Measurements from ENCODE around the gene SRSF12. TPM values are rescaled to one million over a fixed set of nuclear protein-coding genes. Genes with fewer than 3 reads are reported as not detected.
A peak's percentile ranks its signal among the peaks of the same experiment; 100 is the strongest.

The SRSF12 gene
- total RNA-seq, 3 donors from 2014 or later = 0.98 to 1.8 TPM; not detected in 1

GRCh38 chr6:89154131-89154530 lies 36.3 kb upstream of the SRSF12 start:
- Histone ChIP-seq H3K4me1 (no peaks in the 10 kb centered on the region), H3K27me3 (no peaks in the 10 kb centered on the region), H3K4me3 (no peak overlapping the region), H3K27ac (no peak overlapping the region), H3K9me3 (no peaks in the 10 kb centered on the region), H3K36me3 (no peaks in the 10 kb centered on the region)
- TF ChIP-seq POLR2AphosphoS5 (IDR thresholded peaks at IDR 0.05) (no peak), POLR2A (IDR thresholded peaks at IDR 0.05) (no peak), CTCF (IDR thresholded peaks at IDR 0.05) (no peak)
- no peak for DNase-seq (ENCODE audit: low spot score in 2 of 2)
- intact Hi-C loops (cut with DNase I; ENCODE audit: low total_unique reads) = no loop called here

DNA sequence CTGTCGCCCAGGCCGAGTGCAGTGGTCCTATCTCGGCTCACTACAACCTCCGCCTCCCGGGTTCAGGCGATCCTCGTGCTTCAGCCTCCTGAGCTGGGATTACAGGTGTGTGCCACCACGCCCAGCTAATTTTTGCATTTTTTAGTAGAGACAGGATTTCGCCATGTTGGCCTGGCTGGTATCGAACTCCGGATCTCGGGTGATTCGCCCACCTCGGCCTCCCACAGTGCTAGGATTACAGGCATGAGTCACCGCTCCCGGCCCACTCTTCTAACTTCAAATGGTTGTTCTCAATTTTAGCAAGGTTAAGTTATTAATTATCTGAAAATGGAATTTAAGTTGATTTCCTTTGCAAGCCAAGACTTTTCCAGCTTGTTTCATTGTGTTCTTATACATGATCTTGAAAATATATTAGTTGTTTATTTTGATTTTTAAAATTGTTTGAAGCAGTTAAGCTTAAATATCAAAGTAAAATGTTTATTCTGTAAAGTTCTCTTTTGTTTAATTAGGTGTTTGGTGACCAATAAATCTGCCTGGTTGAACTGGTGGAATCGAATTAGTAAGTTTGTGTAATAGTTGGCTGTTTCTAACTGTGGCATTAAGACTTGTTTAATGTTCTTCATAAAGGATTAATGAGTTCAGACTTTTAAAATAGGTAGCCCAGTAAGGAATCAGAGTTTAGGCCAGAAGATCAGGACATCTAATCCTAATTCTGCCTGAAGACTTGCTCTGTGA lies 30.3 kb upstream of the SRSF12 start:
- intact Hi-C loops (cut with DNase I; ENCODE audit: low total_unique reads) = no loop called here
- Histone ChIP-seq H3K27me3 (no peaks in the 10 kb centered on the region), H3K4me1 (no peaks in the 10 kb centered on the region), H3K9me3 (no peaks in the 10 kb centered on the region), H3K4me3 (no peak overlapping the region), H3K27ac (no peak overlapping the region), H3K36me3 (no peaks in the 10 kb centered on the region)
- TF ChIP-seq CTCF (IDR thresholded peaks at IDR 0.05) = no peak
- TF ChIP-seq POLR2A (IDR thresholded peaks at IDR 0.05) = no peak
- no peak for TF ChIP-seq POLR2AphosphoS5 (IDR thresholded peaks at IDR 0.05)
- no peak for DNase-seq (ENCODE audit: low spot score in 2 of 2)

DNA sequence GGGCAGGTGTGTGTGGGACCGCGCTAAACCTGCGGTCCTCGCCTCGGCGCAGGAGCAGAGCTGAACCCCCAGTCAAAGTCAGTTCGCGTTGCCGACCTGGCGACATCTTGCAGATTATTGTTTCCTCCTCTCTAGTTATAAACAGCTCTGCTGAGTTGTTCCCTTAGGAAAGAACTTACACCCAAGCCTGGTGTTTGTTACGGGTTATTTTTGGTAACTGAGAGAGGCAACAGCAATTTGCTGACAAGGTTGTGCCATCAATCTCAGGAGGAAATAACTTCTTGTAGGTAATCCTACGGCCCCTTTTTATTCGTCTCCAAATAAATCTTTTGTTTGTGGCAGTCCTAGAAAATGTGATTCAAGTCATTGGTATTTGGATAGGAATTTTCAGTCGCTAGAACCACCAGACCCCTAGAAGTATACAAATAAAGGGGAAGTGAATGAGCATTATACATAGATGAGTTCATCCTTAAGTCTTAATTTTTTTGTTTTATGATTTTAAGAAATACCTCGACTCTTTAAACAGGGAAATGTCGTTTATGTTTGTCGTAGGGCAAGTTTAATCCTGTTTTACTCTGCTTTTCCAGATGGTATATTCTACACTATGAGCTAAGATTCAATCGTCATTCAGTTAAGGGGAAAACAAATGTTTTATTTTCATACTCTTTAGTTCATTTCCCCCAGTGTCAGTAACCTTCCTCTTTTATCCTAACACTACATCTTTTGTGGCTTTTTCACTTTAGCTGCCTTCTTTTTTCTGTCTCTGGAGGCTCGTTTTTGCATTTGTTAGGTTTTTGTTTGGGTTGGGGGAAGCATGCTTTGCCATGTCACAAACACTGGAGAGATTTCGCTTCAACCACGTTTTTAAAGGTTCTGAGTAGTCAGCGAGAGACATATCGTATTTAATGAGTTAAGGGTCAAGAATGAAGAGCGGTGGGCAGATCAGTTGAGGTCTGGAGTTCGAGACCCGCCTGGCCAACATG lies 29.1 kb upstream of the SRSF12 start:
- Histone ChIP-seq H3K4me3 (peak overlapping the region; percentile 62 to 95 (median 85)), H3K27ac (peak overlapping the region; percentile 85 to 92), H3K4me1 (no peaks in the 10 kb centered on the region), H3K36me3 (no peaks in the 10 kb centered on the region), H3K27me3 (no peaks in the 10 kb centered on the region), H3K9me3 (no peaks in the 10 kb centered on the region)
- intact Hi-C loops (cut with DNase I; ENCODE audit: low total_unique reads) = no loop called here
- TF ChIP-seq CTCF (IDR thresholded peaks at IDR 0.05) (no peak), POLR2AphosphoS5 (IDR thresholded peaks at IDR 0.05) (peak in 1 of 3 donors; percentile 9), POLR2A (IDR thresholded peaks at IDR 0.05) (no peak)
- DNase-seq (ENCODE audit: low spot score in 2 of 2) = no peak

GRCh38 chr6:89145956-89146717 lies 28.3 kb upstream of the SRSF12 start, which contains the start of gene PM20D2:
Gene PM20D2 (plus strand): TSS chr6:89146055. CDS start chr6:89146145, 90 bp downstream.
- H3K4me1 ChIP-seq = no peaks in the 10 kb centered on the region
- H3K27ac ChIP-seq = peak within 1 kb of the TSS; percentile 85 to 92

More at GRCh38 chr6:89145956-89146717, 28.3 kb upstream of the SRSF12 start, which contains the start of gene PM20D2:
- peak in 2 of 3 donors; percentile 13 to 30 for TF ChIP-seq POLR2AphosphoS5 (IDR thresholded peaks at IDR 0.05)
- TF ChIP-seq POLR2A (IDR thresholded peaks at IDR 0.05) = no peak
- no peaks in the 10 kb centered on the region for H3K36me3 ChIP-seq
- DNase-seq (ENCODE audit: low spot score in 2 of 2) = no peak
- no peaks in the 10 kb centered on the region for H3K27me3 ChIP-seq
- H3K9me3 ChIP-seq = no peaks in the 10 kb centered on the region
- intact Hi-C loops (cut with DNase I; ENCODE audit: low total_unique reads) = no loop called here
- peak within 1 kb of the TSS; percentile 62 to 95 (median 85) for H3K4me3 ChIP-seq
